HEK293 (cell line): ENCODE measurements around the gene LYPD5.

ENCODE experiments used
- CTCF ChIA-PET: fragments of 350-600 bp; formaldehyde crosslinking; extraction: SDS; loops from one replicate; lab custom pipeline; 2021; ENCODE audit warnings: antibody characterized with exemption; lab: Yijun Ruan, JAX
- POLR2A ChIA-PET: fragments of 300-600 bp; formaldehyde crosslinking; extraction: SDS; loops from one replicate; lab custom pipeline; 2020; ENCODE audit warnings: antibody characterized with exemption, inconsistent platforms; lab: Yijun Ruan, JAX
- H3K27ac ChIP-seq: fragments of 200-500 bp; sonication (Bioruptor generic); 2 replicates; pipeline ENCODE4 v1.5.1; 2014; ENCODE audit warnings: low read depth, low read length, control low read depth, inconsistent platforms; ENCODE audit errors: extremely low read depth
- H3K36me3 ChIP-seq, 2 experiments: fragments of 200-500 bp in 1 of 2; sonication (Bioruptor generic) in 1 of 2; 1 replicate in 1 of 2; 2 replicates in 1 of 2; pipeline ENCODE4 v1.5.1; 2014 to 2017; ENCODE audit warnings: inconsistent platforms in 2 of 2, low read length in 2 of 2; ENCODE audit not compliant: control insufficient read depth in 2 of 2, insufficient read depth in 1 of 2
- H3K4me1 ChIP-seq: fragments of 200-500 bp; sonication (Bioruptor generic); 2 replicates; pipeline ENCODE4 v1.5.1; 2014; ENCODE audit warnings: mild to moderate bottlenecking, low read length, inconsistent platforms; ENCODE audit not compliant: control insufficient read depth, insufficient read depth
- H3K4me3 ChIP-seq: 2 replicates; pipeline ENCODE4 v1.5.1; 2011; ENCODE audit warnings: low read depth, mild to moderate bottlenecking, control low read depth, low read length, moderate library complexity
- H3K9me3 ChIP-seq: fragments of 200-500 bp; sonication (Bioruptor generic); 2 replicates; pipeline ENCODE4 v1.5.1; 2014; ENCODE audit warnings: low read depth, low read length, inconsistent platforms; ENCODE audit not compliant: control insufficient read depth, insufficient read depth
- BCL11A ChIP-seq: fragments of 450-650 bp; formaldehyde crosslinking; IDR thresholded peaks from 2 replicates; pipeline ENCODE4 v1.5.1; 2016; ENCODE audit warnings: low read depth, missing biosample characterization, missing genetic modification characterization
- GFI1B ChIP-seq: fragments of 450-650 bp; formaldehyde crosslinking; IDR thresholded peaks from 2 replicates; pipeline ENCODE4 v1.5.1; 2016; ENCODE audit warnings: missing biosample characterization, missing genetic modification characterization
- HOXD13 ChIP-seq: sonication (generic); formaldehyde crosslinking; IDR thresholded peaks from 2 replicates; pipeline ENCODE4 v1.8.0; 2022; ENCODE audit warnings: missing genetic modification reagents, borderline replicate concordance
- KLF10 ChIP-seq: fragments of 450-650 bp; IDR thresholded peaks from 2 replicates; pipeline ENCODE4 v1.5.1; 2018; ENCODE audit warnings: missing biosample characterization, mild to moderate bottlenecking, missing genetic modification characterization
- MZF1 ChIP-seq: fragments of 450-650 bp; formaldehyde crosslinking; IDR thresholded peaks from 2 replicates; pipeline ENCODE4 v1.5.1; 2017; ENCODE audit warnings: missing biosample characterization, missing genetic modification characterization, borderline replicate concordance
- PRDM4 ChIP-seq: fragments of 450-650 bp; formaldehyde crosslinking; IDR thresholded peaks from 2 replicates; pipeline ENCODE4 v1.5.1; 2017; ENCODE audit warnings: missing biosample characterization, missing genetic modification characterization
- SALL2 ChIP-seq: fragments of 450-650 bp; formaldehyde crosslinking; IDR thresholded peaks from 2 replicates; pipeline ENCODE4 v1.5.0; 2017; ENCODE audit warnings: missing biosample characterization, mild to moderate bottlenecking, missing genetic modification characterization, borderline replicate concordance
- SETDB1 ChIP-seq: IDR thresholded peaks from one replicate; pipeline ENCODE4 v1.6.1; 2017; ENCODE audit warnings: mild to moderate bottlenecking, low read length, moderate library complexity, mixed read lengths; ENCODE audit not compliant: insufficient read length
- SP7 ChIP-seq: fragments of 450-650 bp; formaldehyde crosslinking; IDR thresholded peaks from 2 replicates; pipeline ENCODE4 v1.5.1; 2016; ENCODE audit warnings: missing biosample characterization, missing genetic modification characterization
- TRIM28 ChIP-seq: IDR thresholded peaks from 2 replicates; pipeline ENCODE4 v1.6.1; 2011; ENCODE audit warnings: low read length, control low read depth, borderline replicate concordance
- ZBTB20 ChIP-seq: fragments of 450-650 bp; formaldehyde crosslinking; IDR thresholded peaks from 2 replicates; pipeline ENCODE4 v1.5.1; 2016; ENCODE audit warnings: missing biosample characterization, missing genetic modification characterization
- ZBTB21 ChIP-seq: fragments of 450-650 bp; formaldehyde crosslinking; IDR thresholded peaks from 2 replicates; pipeline ENCODE4 v1.5.1; 2017; ENCODE audit warnings: missing biosample characterization, missing genetic modification characterization
- ZFP3 ChIP-seq: fragments of 450-650 bp; formaldehyde crosslinking; IDR thresholded peaks from 2 replicates; pipeline ENCODE4 v1.5.1; 2016; ENCODE audit warnings: low read depth, missing biosample characterization, missing genetic modification characterization
- ZFP41 ChIP-seq: fragments of 450-650 bp; formaldehyde crosslinking; IDR thresholded peaks from 2 replicates; pipeline ENCODE4 v1.5.1; 2016; ENCODE audit warnings: missing biosample characterization, missing genetic modification characterization, borderline replicate concordance
- ZNF112 ChIP-seq: fragments of 450-650 bp; formaldehyde crosslinking; IDR thresholded peaks from 2 replicates; pipeline ENCODE4 v1.5.0; 2017; ENCODE audit warnings: missing biosample characterization, missing genetic modification characterization
- ZNF146 ChIP-seq: fragments of 450-650 bp; formaldehyde crosslinking; IDR thresholded peaks from 2 replicates; pipeline ENCODE4 v1.5.1; 2016; ENCODE audit warnings: missing biosample characterization, missing genetic modification characterization
- ZNF19 ChIP-seq: fragments of 450-650 bp; formaldehyde crosslinking; IDR thresholded peaks from 2 replicates; pipeline ENCODE4; 2016; ENCODE audit warnings: missing biosample characterization, missing genetic modification characterization, low read depth
- ZNF2 ChIP-seq: fragments of 450-650 bp; formaldehyde crosslinking; IDR thresholded peaks from 2 replicates; pipeline ENCODE4 v1.5.1; 2016; ENCODE audit warnings: missing biosample characterization, missing genetic modification characterization
- ZNF274 ChIP-seq, 2 experiments: fragments of 200-500 bp in 1 of 2; fragments of 450-650 bp in 1 of 2; sonication (Bioruptor generic) in 1 of 2; formaldehyde crosslinking in 1 of 2; IDR thresholded peaks; 2 replicates each; pipeline versions ENCODE4 v1.5.1 to v1.6.1; 2014 to 2016; ENCODE audit warnings: borderline replicate concordance in 1 of 2, inconsistent platforms in 1 of 2, low read length in 1 of 2, missing biosample characterization in 1 of 2, missing genetic modification characterization in 1 of 2
- ZNF324 ChIP-seq: fragments of 450-650 bp; formaldehyde crosslinking; IDR thresholded peaks from 2 replicates; pipeline ENCODE4 v1.5.1; 2016; ENCODE audit warnings: missing biosample characterization, missing genetic modification characterization
- ZNF501 ChIP-seq: fragments of 450-650 bp; formaldehyde crosslinking; IDR thresholded peaks from 2 replicates; pipeline ENCODE4 v1.5.1; 2016; ENCODE audit warnings: missing biosample characterization, missing genetic modification characterization
- ZNF585B ChIP-seq: fragments of 450-650 bp; formaldehyde crosslinking; IDR thresholded peaks from 2 replicates; pipeline ENCODE4 v1.5.1; 2016; ENCODE audit warnings: missing biosample characterization, missing genetic modification characterization
- ZNF596 ChIP-seq: fragments of 450-650 bp; IDR thresholded peaks from 2 replicates; pipeline ENCODE4 v1.5.0; 2018; ENCODE audit warnings: missing biosample characterization, mild to moderate bottlenecking, missing genetic modification characterization, moderate library complexity
- ZNF658 ChIP-seq: fragments of 450-650 bp; formaldehyde crosslinking; IDR thresholded peaks from 2 replicates; pipeline ENCODE4; 2016; ENCODE audit warnings: missing biosample characterization, missing genetic modification characterization
- ZNF792 ChIP-seq: fragments of 450-650 bp; formaldehyde crosslinking; IDR thresholded peaks from 2 replicates; pipeline ENCODE4 v1.5.1; 2016; ENCODE audit warnings: missing biosample characterization, missing genetic modification characterization
- TF ChIP-seq, protein P1 (sequence below): fragments of 450-650 bp; formaldehyde crosslinking; IDR thresholded peaks from 2 replicates; pipeline ENCODE4 v1.5.1; 2016; ENCODE audit warnings: missing biosample characterization, missing genetic modification characterization, low read depth
- TF ChIP-seq, protein P2 (sequence below): fragments of 450-650 bp; formaldehyde crosslinking; IDR thresholded peaks from 2 replicates; pipeline ENCODE4 v1.5.1; 2016; ENCODE audit warnings: missing biosample characterization, missing genetic modification characterization

Gene LYPD5

GRCh38 chr19:43847884-43848283 lies 45.6 kb upstream of the LYPD5 start:
- peaks cover 53% of the 10 kb centered on the region for H3K9me3 ChIP-seq
- TF ChIP-seq ZNF112 (no peak), ZFP3 (no peak), PRDM4 (tag by site-specific recombination) (no peak), SALL2 (no peak), ZNF792 (tag by site-specific recombination) (no peak), ZNF2 (tag by site-specific recombination) (no peak), KLF10 (no peak)
- TF ChIP-seq, protein P1, sequence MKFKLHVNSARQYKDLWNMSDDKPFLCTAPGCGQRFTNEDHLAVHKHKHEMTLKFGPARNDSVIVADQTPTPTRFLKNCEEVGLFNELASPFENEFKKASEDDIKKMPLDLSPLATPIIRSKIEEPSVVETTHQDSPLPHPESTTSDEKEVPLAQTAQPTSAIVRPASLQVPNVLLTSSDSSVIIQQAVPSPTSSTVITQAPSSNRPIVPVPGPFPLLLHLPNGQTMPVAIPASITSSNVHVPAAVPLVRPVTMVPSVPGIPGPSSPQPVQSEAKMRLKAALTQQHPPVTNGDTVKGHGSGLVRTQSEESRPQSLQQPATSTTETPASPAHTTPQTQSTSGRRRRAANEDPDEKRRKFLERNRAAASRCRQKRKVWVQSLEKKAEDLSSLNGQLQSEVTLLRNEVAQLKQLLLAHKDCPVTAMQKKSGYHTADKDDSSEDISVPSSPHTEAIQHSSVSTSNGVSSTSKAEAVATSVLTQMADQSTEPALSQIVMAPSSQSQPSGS (tag by site-specific recombination): no peak
- TF ChIP-seq, all 188 proteins: peak for 0
- Histone ChIP-seq H3K36me3 (peaks cover 66 to 87% of the 10 kb centered on the region in 2 experiments), H3K4me3 (no peak overlapping the region), H3K27ac (no peak overlapping the region), H3K4me1 (no peaks in the 10 kb centered on the region)
- CTCF ChIA-PET: no interaction called here
- POLR2A ChIA-PET: no interaction called here

- TF ChIP-seq, protein P2, sequence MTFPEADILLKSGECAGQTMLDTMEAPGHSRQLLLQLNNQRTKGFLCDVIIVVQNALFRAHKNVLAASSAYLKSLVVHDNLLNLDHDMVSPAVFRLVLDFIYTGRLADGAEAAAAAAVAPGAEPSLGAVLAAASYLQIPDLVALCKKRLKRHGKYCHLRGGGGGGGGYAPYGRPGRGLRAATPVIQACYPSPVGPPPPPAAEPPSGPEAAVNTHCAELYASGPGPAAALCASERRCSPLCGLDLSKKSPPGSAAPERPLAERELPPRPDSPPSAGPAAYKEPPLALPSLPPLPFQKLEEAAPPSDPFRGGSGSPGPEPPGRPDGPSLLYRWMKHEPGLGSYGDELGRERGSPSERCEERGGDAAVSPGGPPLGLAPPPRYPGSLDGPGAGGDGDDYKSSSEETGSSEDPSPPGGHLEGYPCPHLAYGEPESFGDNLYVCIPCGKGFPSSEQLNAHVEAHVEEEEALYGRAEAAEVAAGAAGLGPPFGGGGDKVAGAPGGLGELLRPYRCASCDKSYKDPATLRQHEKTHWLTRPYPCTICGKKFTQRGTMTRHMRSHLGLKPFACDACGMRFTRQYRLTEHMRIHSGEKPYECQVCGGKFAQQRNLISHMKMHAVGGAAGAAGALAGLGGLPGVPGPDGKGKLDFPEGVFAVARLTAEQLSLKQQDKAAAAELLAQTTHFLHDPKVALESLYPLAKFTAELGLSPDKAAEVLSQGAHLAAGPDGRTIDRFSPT (tag by site-specific recombination): no peak
- TF ChIP-seq ZNF501 (tag by site-specific recombination): no peak
- TF ChIP-seq HOXD13 (CRISPR knock-in tag): no peak
- no peak for TF ChIP-seq ZNF324
- peak; percentile 96 for TF ChIP-seq SETDB1
- TF ChIP-seq, protein P1 (tag by site-specific recombination): no peak
- no peak for TF ChIP-seq ZBTB20 (tag by site-specific recombination)
- TF ChIP-seq MZF1 (tag by site-specific recombination): no peak
- TF ChIP-seq ZNF19 (tag by site-specific recombination): no peak
- no peak for TF ChIP-seq SP7 (tag by site-specific recombination)
- no peak for TF ChIP-seq ZNF596 (tag by site-specific recombination)
- no peak for TF ChIP-seq ZNF585B (tag by site-specific recombination)
- no peak for TF ChIP-seq BCL11A
- TF ChIP-seq TRIM28: peak; percentile 93; the same call in 1 of the 2 replicates
- no peak for TF ChIP-seq GFI1B (tag by site-specific recombination)
- no peak for TF ChIP-seq ZFP41 (tag by site-specific recombination)
- no peak for TF ChIP-seq ZNF146
- no peak for TF ChIP-seq ZBTB21 (tag by site-specific recombination)
- no peak for TF ChIP-seq ZNF658 (tag by site-specific recombination)
- peak; percentile 99 for TF ChIP-seq ZNF274 (IDR thresholded peaks at IDR 0.05; ENCODE audit: low read length)
- peak; percentile 99 for TF ChIP-seq ZNF274 (tag by site-specific recombination; IDR thresholded peaks at IDR 0.05; ENCODE audit: borderline replicate concordance)
- no peak overlapping the region for H3K27ac ChIP-seq
- no peak overlapping the region for H3K4me3 ChIP-seq
- no peaks in the 10 kb centered on the region for H3K4me1 ChIP-seq
- ChIA-PET POLR2A (interaction anchor here (1.4 kb wide), 1 partner anchor 20 kb away, joined by 6 read pairs; the partner anchor contains the start of gene ZNF283), CTCF (interaction anchor here (0.7 to 1.3 kb wide), 3 partner anchors 9 to 104 kb away, joined by 3 to 4 read pairs (median 3); partner anchors contain the start of gene ZNF221)
- peaks cover 72 to 89% of the 10 kb centered on the region in 2 experiments for H3K36me3 ChIP-seq
- H3K9me3 ChIP-seq: peaks cover 57% of the 10 kb centered on the region
Observed at GRCh38 chr19:43847246-43847645, 45.0 kb upstream of the LYPD5 start.
